ENCODE measurements around the gene AGR3. TPM values are rescaled to one million over a fixed set of nuclear protein-coding genes. Genes with fewer than 3 reads are reported as not detected.

Gene AGR3
- total RNA-seq, 1 donor from 2014 or later, result not detected

- Mint-ChIP-seq H3K36me3 (ENCODE audit: unreplicated experiment) (peaks cover 12% of the 10 kb centered on the region), H3K9me3 (ENCODE audit: unreplicated experiment) (peaks cover 27% of the 10 kb centered on the region), H3K4me3 (ENCODE audit: unreplicated experiment) (no peak overlapping the region), H3K4me1 (ENCODE audit: unreplicated experiment) (peaks cover 63% of the 10 kb centered on the region), H3K27ac (ENCODE audit: unreplicated experiment) (no peak overlapping the region), H3K27me3 (ENCODE audit: unreplicated experiment) (no peaks in the 10 kb centered on the region)
- TF ChIP-seq, protein P1, sequence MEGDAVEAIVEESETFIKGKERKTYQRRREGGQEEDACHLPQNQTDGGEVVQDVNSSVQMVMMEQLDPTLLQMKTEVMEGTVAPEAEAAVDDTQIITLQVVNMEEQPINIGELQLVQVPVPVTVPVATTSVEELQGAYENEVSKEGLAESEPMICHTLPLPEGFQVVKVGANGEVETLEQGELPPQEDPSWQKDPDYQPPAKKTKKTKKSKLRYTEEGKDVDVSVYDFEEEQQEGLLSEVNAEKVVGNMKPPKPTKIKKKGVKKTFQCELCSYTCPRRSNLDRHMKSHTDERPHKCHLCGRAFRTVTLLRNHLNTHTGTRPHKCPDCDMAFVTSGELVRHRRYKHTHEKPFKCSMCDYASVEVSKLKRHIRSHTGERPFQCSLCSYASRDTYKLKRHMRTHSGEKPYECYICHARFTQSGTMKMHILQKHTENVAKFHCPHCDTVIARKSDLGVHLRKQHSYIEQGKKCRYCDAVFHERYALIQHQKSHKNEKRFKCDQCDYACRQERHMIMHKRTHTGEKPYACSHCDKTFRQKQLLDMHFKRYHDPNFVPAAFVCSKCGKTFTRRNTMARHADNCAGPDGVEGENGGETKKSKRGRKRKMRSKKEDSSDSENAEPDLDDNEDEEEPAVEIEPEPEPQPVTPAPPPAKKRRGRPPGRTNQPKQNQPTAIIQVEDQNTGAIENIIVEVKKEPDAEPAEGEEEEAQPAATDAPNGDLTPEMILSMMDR (IDR thresholded peaks at IDR 0.05), result no peak
- DNase-seq (ENCODE audit: extremely low spot score, unreplicated experiment), result no peak
Observed at GRCh38 chr7:16913643-16914042, 31.9 kb upstream of the AGR3 start.

DNA sequence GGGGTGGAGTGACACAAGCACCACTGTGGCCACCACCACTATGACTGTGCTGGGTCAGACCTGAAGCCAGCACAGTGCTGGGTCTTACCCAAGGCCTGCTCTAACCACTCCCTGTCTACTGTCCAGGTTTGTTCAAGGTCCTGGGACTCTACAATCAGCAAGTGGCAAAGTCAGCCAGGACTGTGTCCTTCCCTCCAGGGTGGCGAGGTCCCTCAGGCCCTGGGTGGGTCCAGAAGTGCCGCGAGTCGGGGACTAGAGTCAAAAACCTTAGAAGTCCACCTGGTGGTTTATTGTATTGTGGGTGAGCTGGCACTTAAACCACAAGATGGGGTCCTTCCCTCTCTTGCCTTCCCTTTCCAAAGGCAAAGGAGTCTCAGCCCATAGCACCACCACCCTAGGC, 30.8 kb upstream of the AGR3 start:
- H3K4me3 Mint-ChIP-seq (ENCODE audit: unreplicated experiment), result no peak overlapping the region
- TF ChIP-seq, protein P1 (IDR thresholded peaks at IDR 0.05), result no peak
- no peak overlapping the region for H3K27ac Mint-ChIP-seq (ENCODE audit: unreplicated experiment)
- DNase-seq (ENCODE audit: extremely low spot score, unreplicated experiment), result no peak
- H3K36me3 Mint-ChIP-seq (ENCODE audit: unreplicated experiment), result peaks cover 12% of the 10 kb centered on the region
- H3K9me3 Mint-ChIP-seq (ENCODE audit: unreplicated experiment), result peaks cover 27% of the 10 kb centered on the region
- H3K27me3 Mint-ChIP-seq (ENCODE audit: unreplicated experiment), result no peaks in the 10 kb centered on the region
- peaks cover 64% of the 10 kb centered on the region for H3K4me1 Mint-ChIP-seq (ENCODE audit: unreplicated experiment)

DNA sequence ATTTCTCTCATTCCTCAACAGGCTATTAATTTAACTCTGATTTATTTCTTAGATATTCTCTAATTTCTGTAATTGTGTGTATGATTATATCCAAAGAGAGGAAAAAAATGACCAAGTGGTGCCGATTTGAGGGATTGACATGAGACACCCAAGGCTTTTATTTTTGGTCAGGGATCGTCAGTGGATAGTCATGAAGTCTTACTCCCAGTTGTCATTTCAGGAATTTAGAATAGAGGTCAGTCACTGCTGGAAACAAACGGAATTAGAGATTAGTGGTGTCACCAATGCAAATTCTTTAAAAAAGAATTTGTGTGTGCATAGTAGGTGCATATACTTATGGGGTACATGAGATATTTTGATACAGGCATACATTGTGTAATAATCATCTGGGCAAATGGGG, 26.8 kb upstream of the AGR3 start:
- Mint-ChIP-seq H3K27ac (ENCODE audit: unreplicated experiment) (no peak overlapping the region), H3K27me3 (ENCODE audit: unreplicated experiment) (no peaks in the 10 kb centered on the region), H3K9me3 (ENCODE audit: unreplicated experiment) (peaks cover 19% of the 10 kb centered on the region), H3K4me1 (ENCODE audit: unreplicated experiment) (peaks cover 61% of the 10 kb centered on the region), H3K36me3 (ENCODE audit: unreplicated experiment) (peaks cover 12% of the 10 kb centered on the region), H3K4me3 (ENCODE audit: unreplicated experiment) (no peak overlapping the region)
- TF ChIP-seq, protein P1 (IDR thresholded peaks at IDR 0.05), result no peak
- DNase-seq (ENCODE audit: extremely low spot score, unreplicated experiment), result no peak

- Mint-ChIP-seq H3K9me3 (ENCODE audit: unreplicated experiment) (peaks cover 15% of the 10 kb centered on the region), H3K27ac (ENCODE audit: unreplicated experiment) (peak overlapping the region; percentile 83), H3K4me3 (ENCODE audit: unreplicated experiment) (peak overlapping the region; percentile 6), H3K4me1 (ENCODE audit: unreplicated experiment) (peaks cover 55% of the 10 kb centered on the region), H3K27me3 (ENCODE audit: unreplicated experiment) (no peaks in the 10 kb centered on the region), H3K36me3 (ENCODE audit: unreplicated experiment) (peaks cover 7% of the 10 kb centered on the region)
- DNase-seq (ENCODE audit: extremely low spot score, unreplicated experiment), result no peak
- TF ChIP-seq, protein P1 (IDR thresholded peaks at IDR 0.05), result no peak
Observed at GRCh38 chr7:16905300-16906044, 23.7 kb upstream of the AGR3 start.

- H3K36me3 Mint-ChIP-seq (ENCODE audit: unreplicated experiment), result peaks cover 4% of the 10 kb centered on the region
- peaks cover 45% of the 10 kb centered on the region for H3K4me1 Mint-ChIP-seq (ENCODE audit: unreplicated experiment)
- DNase-seq (ENCODE audit: extremely low spot score, unreplicated experiment), result no peak
- TF ChIP-seq, protein P1 (IDR thresholded peaks at IDR 0.05), result no peak
- peaks cover 15% of the 10 kb centered on the region for H3K9me3 Mint-ChIP-seq (ENCODE audit: unreplicated experiment)
- peak overlapping the region; percentile 87 for H3K27ac Mint-ChIP-seq (ENCODE audit: unreplicated experiment)
- H3K4me3 Mint-ChIP-seq (ENCODE audit: unreplicated experiment), result no peak overlapping the region
- no peaks in the 10 kb centered on the region for H3K27me3 Mint-ChIP-seq (ENCODE audit: unreplicated experiment)
Observed at GRCh38 chr7:16904076-16904475, 22.3 kb upstream of the AGR3 start.
